Right lobe of liver (tissue), 4 donors: ENCODE data around the gene THBS1.

ENCODE experiments used
- POLR2A ChIP-seq: fragments of 450-650 bp; IDR thresholded peaks from one replicate; pipeline ENCODE4 v1.6.1; 2017; ENCODE audit warnings: antibody characterized with exemption, mild to moderate bottlenecking
- TF ChIP-seq, protein P1 (sequence below), 4 donors: fragments of 200-600 bp in 3 of 4; fragments of 450-650 bp in 1 of 4; IDR thresholded peaks; one replicate each; pipeline versions ENCODE4 v1.5.1 to v1.8.0; 2016 to 2022; ENCODE audit warnings: antibody characterized with exemption in 4 of 4, mild to moderate bottlenecking in 2 of 4
- donor health status: DM: no; HTN: no; CAD: no.
- donor health status: DM: no; HTN: no; CAD: no.
- donor health status: DM: no; HTN: yes; CAD: no.

DNA sequence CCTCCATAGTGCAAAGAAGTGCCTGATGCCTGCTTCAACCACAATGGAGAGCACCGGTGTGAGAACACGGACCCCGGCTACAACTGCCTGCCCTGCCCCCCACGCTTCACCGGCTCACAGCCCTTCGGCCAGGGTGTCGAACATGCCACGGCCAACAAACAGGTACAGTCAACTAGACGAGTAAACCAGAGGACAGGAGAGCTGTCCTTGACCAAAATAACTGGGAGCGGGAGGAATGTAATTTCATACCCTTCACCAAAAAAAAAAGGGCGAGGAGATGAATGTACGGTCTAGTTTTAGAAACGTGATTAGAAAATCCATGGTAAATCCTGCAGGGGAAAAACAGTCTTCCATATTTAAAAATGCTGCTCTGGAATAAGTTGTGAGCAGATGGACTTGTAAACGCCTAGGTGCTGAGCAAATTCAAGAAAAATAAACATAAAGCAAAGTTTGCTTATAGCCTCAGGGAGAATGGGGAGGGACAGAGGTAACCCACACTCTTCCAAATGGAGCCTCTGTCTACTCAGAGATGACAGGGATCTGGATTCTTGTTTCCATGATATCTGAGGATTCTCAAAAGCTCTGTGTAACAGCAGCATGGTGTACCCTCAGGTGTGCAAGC is 8.4 kb downstream of the THBS1 start:
- TF ChIP-seq POLR2A: no peak
- TF ChIP-seq, protein P1, sequence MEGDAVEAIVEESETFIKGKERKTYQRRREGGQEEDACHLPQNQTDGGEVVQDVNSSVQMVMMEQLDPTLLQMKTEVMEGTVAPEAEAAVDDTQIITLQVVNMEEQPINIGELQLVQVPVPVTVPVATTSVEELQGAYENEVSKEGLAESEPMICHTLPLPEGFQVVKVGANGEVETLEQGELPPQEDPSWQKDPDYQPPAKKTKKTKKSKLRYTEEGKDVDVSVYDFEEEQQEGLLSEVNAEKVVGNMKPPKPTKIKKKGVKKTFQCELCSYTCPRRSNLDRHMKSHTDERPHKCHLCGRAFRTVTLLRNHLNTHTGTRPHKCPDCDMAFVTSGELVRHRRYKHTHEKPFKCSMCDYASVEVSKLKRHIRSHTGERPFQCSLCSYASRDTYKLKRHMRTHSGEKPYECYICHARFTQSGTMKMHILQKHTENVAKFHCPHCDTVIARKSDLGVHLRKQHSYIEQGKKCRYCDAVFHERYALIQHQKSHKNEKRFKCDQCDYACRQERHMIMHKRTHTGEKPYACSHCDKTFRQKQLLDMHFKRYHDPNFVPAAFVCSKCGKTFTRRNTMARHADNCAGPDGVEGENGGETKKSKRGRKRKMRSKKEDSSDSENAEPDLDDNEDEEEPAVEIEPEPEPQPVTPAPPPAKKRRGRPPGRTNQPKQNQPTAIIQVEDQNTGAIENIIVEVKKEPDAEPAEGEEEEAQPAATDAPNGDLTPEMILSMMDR (IDR thresholded peaks at IDR 0.05): no peak
